ENCODE measurements around the gene NEO1. TPM values are rescaled to one million over a fixed set of nuclear protein-coding genes. Genes with fewer than 3 reads are reported as not detected.

The NEO1 gene
- total and polyA plus RNA-seq, 9 of the 15 experiments (the other 6 are each of a cell fraction or from before 2014, with no cell fraction given), result 0.08 to 1.7 (median 0.48) TPM

DNA sequence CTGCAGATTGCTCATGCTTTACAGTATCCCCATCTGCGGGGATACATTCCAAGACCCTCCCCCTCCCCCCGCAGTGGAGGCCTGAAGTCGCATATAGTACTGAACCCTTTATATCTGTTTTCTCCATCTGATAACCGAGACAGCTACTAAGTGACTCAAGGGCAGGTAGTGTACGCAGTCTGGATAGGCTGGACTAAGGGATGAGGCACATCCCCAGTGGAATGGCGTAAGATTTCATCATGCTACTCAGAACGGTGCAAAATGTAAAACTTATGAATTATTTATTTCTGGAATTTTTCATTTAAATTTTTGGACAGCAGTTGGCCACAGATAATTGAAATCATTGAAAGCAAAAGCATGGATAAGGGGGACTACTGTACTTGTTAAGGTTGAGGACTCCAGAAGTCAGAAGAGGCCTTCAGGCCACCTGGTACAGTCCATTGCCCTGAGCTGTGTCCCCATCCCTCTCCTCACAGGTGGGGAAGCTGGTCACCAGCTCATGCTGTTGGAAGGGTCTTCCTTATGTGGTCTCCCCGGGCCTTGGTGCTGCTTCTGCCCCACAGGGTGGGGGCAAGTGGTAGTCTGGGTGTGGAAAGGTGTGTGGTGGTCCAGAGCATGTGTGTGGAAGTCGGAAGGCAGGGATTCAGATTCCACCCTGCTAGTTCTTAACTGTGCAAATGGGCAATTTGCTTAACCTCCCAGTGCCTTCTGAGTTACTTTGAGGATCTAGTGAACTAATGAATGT lies 244.5 kb downstream of the NEO1 start (continued):
- TF ChIP-seq ZNF584 (CRISPR knock-in tag; IDR thresholded peaks at IDR 0.05; ENCODE audit: low read depth) (0 out of 2 replicates have a peak, but pooled peaks have one; percentile 22), TRIM24 (IDR thresholded peaks at IDR 0.05) (peak in 1 of 2 experiments; percentile 59; a peak in 1 of 4 replicates), ZNF561 (CRISPR knock-in tag; conservative IDR thresholded peaks at IDR 0.05) (no peak)
- TF ChIP-seq, protein P1, sequence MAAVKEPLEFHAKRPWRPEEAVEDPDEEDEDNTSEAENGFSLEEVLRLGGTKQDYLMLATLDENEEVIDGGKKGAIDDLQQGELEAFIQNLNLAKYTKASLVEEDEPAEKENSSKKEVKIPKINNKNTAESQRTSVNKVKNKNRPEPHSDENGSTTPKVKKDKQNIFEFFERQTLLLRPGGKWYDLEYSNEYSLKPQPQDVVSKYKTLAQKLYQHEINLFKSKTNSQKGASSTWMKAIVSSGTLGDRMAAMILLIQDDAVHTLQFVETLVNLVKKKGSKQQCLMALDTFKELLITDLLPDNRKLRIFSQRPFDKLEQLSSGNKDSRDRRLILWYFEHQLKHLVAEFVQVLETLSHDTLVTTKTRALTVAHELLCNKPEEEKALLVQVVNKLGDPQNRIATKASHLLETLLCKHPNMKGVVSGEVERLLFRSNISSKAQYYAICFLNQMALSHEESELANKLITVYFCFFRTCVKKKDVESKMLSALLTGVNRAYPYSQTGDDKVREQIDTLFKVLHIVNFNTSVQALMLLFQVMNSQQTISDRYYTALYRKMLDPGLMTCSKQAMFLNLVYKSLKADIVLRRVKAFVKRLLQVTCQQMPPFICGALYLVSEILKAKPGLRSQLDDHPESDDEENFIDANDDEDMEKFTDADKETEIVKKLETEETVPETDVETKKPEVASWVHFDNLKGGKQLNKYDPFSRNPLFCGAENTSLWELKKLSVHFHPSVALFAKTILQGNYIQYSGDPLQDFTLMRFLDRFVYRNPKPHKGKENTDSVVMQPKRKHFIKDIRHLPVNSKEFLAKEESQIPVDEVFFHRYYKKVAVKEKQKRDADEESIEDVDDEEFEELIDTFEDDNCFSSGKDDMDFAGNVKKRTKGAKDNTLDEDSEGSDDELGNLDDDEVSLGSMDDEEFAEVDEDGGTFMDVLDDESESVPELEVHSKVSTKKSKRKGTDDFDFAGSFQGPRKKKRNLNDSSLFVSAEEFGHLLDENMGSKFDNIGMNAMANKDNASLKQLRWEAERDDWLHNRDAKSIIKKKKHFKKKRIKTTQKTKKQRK (IDR thresholded peaks at IDR 0.05; ENCODE audit: borderline replicate concordance, low read depth, low read length), result no peak

DNA sequence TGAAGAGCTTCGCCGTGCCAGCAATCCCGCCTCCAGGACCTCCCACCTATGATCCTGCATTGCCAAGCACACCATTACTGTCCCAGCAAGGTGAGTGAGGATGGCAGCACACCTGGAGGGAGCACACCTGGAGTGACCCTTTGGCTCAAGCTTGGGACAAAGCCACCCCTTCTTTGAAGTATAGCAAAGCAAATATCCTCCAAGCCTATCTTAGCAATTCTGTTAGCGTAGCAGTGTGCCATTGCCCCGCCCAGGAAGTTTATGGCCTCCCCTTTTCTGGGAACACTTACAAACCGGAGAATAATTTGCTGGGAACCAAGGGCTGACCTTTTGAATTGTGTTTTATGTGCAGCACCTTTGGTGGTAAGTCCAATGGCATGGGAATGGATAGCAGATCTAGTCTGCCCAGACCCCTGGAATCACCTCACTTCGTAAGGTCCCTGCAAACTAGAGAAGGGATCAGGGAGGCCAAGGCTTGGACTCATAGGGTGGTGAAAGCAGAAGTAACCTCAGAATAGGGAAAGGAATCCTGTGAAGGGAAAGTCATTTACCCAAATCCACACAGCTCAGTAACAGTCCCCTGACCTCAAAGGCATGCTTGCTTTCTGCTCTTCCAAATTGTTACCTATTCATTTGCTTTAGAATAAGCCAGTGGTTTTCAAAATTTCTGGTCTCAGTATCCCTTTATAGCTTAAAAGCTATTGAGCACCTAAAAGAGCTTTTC lies 246.4 kb downstream of the NEO1 start:
- peaks cover 16 to 32% of the 10 kb centered on the region in 2 experiments; a peak in 4 of 5 replicates for H3K27me3 ChIP-seq (ENCODE audit: control insufficient read depth in 2 of 2, insufficient read depth in 2 of 2, low read length in 2 of 2)
- H3K9ac ChIP-seq (ENCODE audit: insufficient read depth in 1 of 2, low read depth in 2 of 2, low read length in 2 of 2), result no peak overlapping the region
- in situ Hi-C loops (cut with MboI), result loop anchor here (5.0 kb wide), 1 partner anchor 394 kb away; no protein-coding TSS in a partner anchor
- H3K4me2 ChIP-seq (ENCODE audit: insufficient read depth, low read length), result no peak overlapping the region
- POLR2A ChIA-PET, result interaction anchor here (0.6 kb wide), 2 partner anchors 112 to 520 kb away, joined by 3 read pairs; no protein-coding TSS in a partner anchor
- WGBS (ENCODE audit: insufficient coverage, low coverage, missing lambda C conversion rate), result 3% methylated on average over 7 of the region's 7 CpGs
- no peak overlapping the region for H3K27ac ChIP-seq (ENCODE audit: extremely low read depth, low read depth, low read length)
- ATAC-seq (no peak), DNase-seq (ENCODE audit: extremely low read depth in 1 of 4, low spot score in 3 of 4) (no peak), FAIRE-seq (no peak)
- no peaks in the 10 kb centered on the region for H4K20me1 ChIP-seq (replicated peaks; ENCODE audit: control insufficient read depth, insufficient read depth, low read length)
- BruUV-seq (replicated peaks), result no TSS peak
- CTCF ChIA-PET (ENCODE audit: low intra/inter-chr PET ratio), result no interaction called here
- intact Hi-C loops (cut with micrococcal nuclease), result no loop called here
- no peaks in the 10 kb centered on the region for H3K9me1 ChIP-seq (ENCODE audit: control insufficient read depth, insufficient read depth, low read length)
- H3K4me1 ChIP-seq (replicated peaks in 1 of 2; ENCODE audit: control insufficient read depth in 2 of 2, insufficient read depth in 2 of 2, low read length in 2 of 2), result no peaks in the 10 kb centered on the region
- no peak overlapping the region for H2AFZ ChIP-seq (ENCODE audit: low read depth, low read length)
- no peaks in the 10 kb centered on the region for H3K79me2 ChIP-seq (ENCODE audit: control insufficient read depth, insufficient read depth, low read length)
- H3K9me3 ChIP-seq (replicated peaks; ENCODE audit: control insufficient read depth, insufficient read depth, low read depth, low read length), result no peaks in the 10 kb centered on the region
- H3K36me3 ChIP-seq (ENCODE audit: control insufficient read depth, insufficient read depth, low read length), result no peaks in the 10 kb centered on the region
- H3K4me3 ChIP-seq, result no peak overlapping the region
- TF ChIP-seq ETV1 (tag; conservative IDR thresholded peaks at IDR 0.05; ENCODE audit: low read depth), result no peak
- TF ChIP-seq SMAD2 (IDR thresholded peaks at IDR 0.05; ENCODE audit: low read depth, low read length), result no peak
- TF ChIP-seq, protein P2, sequence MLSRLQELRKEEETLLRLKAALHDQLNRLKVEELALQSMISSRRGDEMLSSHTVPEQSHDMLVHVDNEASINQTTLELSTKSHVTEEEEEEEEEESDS (CRISPR knock-in tag; IDR thresholded peaks at IDR 0.05), result no peak
- TF ChIP-seq, protein P3, sequence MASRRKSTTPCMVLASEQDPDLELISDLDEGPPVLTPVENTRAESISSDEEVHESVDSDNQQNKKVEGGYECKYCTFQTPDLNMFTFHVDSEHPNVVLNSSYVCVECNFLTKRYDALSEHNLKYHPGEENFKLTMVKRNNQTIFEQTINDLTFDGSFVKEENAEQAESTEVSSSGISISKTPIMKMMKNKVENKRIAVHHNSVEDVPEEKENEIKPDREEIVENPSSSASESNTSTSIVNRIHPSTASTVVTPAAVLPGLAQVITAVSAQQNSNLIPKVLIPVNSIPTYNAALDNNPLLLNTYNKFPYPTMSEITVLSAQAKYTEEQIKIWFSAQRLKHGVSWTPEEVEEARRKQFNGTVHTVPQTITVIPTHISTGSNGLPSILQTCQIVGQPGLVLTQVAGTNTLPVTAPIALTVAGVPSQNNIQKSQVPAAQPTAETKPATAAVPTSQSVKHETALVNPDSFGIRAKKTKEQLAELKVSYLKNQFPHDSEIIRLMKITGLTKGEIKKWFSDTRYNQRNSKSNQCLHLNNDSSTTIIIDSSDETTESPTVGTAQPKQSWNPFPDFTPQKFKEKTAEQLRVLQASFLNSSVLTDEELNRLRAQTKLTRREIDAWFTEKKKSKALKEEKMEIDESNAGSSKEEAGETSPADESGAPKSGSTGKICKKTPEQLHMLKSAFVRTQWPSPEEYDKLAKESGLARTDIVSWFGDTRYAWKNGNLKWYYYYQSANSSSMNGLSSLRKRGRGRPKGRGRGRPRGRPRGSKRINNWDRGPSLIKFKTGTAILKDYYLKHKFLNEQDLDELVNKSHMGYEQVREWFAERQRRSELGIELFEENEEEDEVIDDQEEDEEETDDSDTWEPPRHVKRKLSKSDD (conservative IDR thresholded peaks at IDR 0.05; ENCODE audit: low read length), result no peak
- TF ChIP-seq RBM25 (IDR thresholded peaks at IDR 0.05; ENCODE audit: low read depth, low read length, severe bottlenecking), result no peak
- TF ChIP-seq MAFK (IDR thresholded peaks at IDR 0.05; ENCODE audit: low read length), result no peak
- TF ChIP-seq PTBP1 (IDR thresholded peaks at IDR 0.05; ENCODE audit: low read depth, low read length), result no peak
- no peak for TF ChIP-seq DIDO1 (tag; IDR thresholded peaks at IDR 0.05; ENCODE audit: low read depth)
- TF ChIP-seq PHB (CRISPR knock-in tag; IDR thresholded peaks at IDR 0.05), result no peak
- no peak for TF ChIP-seq ZNF436 (CRISPR knock-in tag; IDR thresholded peaks at IDR 0.05)
